Measurements from ENCODE around the gene FGF21.

DNA sequence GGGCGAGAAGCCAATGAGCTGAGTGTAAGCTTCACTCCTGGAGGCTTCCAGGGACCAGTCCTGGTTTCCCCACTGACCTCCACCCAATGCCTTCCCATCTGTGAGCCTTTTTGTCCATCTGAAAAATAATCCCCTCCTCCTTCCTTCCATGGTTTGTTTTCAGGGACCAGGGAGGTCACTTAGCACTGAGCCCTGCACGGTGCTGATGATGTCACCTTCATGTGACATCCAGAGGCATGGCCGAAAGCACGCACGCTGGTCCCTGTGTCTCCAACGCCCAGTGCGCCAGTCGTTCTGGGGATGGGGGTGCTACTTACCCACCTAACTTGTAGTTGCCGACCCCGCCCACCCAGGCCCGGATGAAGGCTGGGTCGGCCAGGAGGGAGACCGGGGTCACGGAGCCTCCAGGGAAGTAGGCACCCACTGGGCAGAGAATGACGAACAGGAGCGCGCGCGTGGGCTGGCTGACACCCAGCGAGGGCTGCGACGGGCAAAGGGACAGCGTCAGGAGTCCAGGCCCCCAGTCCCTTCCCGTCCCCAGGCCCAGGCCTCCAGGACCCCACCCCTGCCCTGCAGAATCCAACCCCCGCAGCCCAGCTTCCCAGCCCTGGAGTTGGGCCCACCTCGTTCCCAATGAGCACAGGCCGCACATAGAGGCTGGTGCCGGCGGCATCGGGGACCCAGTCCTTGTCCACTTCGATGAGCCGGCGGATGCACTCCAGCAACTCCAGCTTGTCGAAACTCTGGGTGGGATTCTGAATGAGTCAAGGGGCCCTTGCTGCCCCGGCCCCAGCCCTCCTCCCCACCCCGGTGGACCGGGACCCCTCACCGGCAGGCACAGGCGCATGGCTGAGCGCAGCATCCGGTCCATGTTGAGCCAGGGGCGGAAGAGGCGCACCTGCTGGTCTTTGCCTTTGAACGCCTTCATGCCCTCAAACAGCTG is 44.3 kb downstream of the FGF21 start:
- TF ChIP-seq, protein P1, sequence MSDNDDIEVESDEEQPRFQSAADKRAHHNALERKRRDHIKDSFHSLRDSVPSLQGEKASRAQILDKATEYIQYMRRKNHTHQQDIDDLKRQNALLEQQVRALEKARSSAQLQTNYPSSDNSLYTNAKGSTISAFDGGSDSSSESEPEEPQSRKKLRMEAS (IDR thresholded peaks at IDR 0.05; ENCODE audit: insufficient read depth, insufficient read length): no peak
- no peak for TF ChIP-seq POLR2A (IDR thresholded peaks at IDR 0.05; ENCODE audit: low read depth, low read length)
- TF ChIP-seq, protein P2, sequence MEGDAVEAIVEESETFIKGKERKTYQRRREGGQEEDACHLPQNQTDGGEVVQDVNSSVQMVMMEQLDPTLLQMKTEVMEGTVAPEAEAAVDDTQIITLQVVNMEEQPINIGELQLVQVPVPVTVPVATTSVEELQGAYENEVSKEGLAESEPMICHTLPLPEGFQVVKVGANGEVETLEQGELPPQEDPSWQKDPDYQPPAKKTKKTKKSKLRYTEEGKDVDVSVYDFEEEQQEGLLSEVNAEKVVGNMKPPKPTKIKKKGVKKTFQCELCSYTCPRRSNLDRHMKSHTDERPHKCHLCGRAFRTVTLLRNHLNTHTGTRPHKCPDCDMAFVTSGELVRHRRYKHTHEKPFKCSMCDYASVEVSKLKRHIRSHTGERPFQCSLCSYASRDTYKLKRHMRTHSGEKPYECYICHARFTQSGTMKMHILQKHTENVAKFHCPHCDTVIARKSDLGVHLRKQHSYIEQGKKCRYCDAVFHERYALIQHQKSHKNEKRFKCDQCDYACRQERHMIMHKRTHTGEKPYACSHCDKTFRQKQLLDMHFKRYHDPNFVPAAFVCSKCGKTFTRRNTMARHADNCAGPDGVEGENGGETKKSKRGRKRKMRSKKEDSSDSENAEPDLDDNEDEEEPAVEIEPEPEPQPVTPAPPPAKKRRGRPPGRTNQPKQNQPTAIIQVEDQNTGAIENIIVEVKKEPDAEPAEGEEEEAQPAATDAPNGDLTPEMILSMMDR (IDR thresholded peaks at IDR 0.05; ENCODE audit: extremely low read depth in 1 of 2, insufficient read depth in 1 of 2, low read depth in 1 of 2, low read length in 2 of 2): no peak
- no peak for TF ChIP-seq POLR2AphosphoS5 (IDR thresholded peaks at IDR 0.05; ENCODE audit: insufficient read depth, low read depth, low read length)
- no peak for TF ChIP-seq EZH2 (IDR thresholded peaks at IDR 0.05; ENCODE audit: borderline replicate concordance, low read depth, low read length, severe bottlenecking)
- TF ChIP-seq MYC (IDR thresholded peaks at IDR 0.05; ENCODE audit: low read depth, low read length): no peak
